HCT116 (cell line): ENCODE measurements around the gene LRRC34. TPM values are rescaled to one million over a fixed set of nuclear protein-coding genes. Genes with fewer than 3 reads are reported as not detected.
A peak's percentile ranks its signal among the peaks of the same experiment; 100 is the strongest.

Source experiments
- ATAC-seq: fragments of 200-7000 bp; cut with Tn5 transposase; 2 replicates; pipeline ENCODE4 v1.9.1; 2020; ENCODE audit warnings: mild to moderate bottlenecking, moderate library complexity
- BruUV-seq: library from RNA; stranded (reverse); fragments of 400-500 nt; replicated peaks from 2 replicates; lab custom pipeline; 2021; lab: Mats Ljungman, UMichigan
- CTCF ChIA-PET: fragments of 300-600 bp; sonication (Branson Sonifier 250); formaldehyde crosslinking; loops from one replicate; lab custom pipeline; 2021; ENCODE audit warnings: antibody characterized with exemption; lab: Charles Lee
- POLR2A ChIA-PET: fragments of 300-600, 350-600 bp; sonication (Branson Sonifier 250); formaldehyde crosslinking; loops from one replicate; lab custom pipeline; 2021; ENCODE audit warnings: antibody characterized with exemption; lab: Charles Lee
- RAD21 ChIA-PET, 2 experiments: fragments of 300-600 bp; sonication (Branson Sonifier 250); formaldehyde crosslinking; loops; one replicate each; lab custom pipeline; 2023; ENCODE audit warnings: low total read pairs in 2 of 2; ENCODE audit not compliant: uncharacterized antibody in 2 of 2, unreplicated experiment in 2 of 2, low non-redundant PET in 1 of 2; lab: Charles Lee
- DNase-seq: peaks from one replicate; pipeline ENCODE4 v3.0.0-alpha.2; 2010; ENCODE audit warnings: low read depth, low spot score
- H2AFZ ChIP-seq: fragments of 200-600 bp; shearing (Covaris generic), sonication (generic); 2 replicates; pipeline ENCODE4 v1.6.1; 2017; ENCODE audit warnings: low read depth, mixed run types, mixed read lengths, antibody characterized with exemption, low read length; ENCODE audit not compliant: poor library complexity, severe bottlenecking
- H3K27ac ChIP-seq: 2 replicates; pipeline ENCODE4 v1.5.1; 2012; ENCODE audit warnings: low read depth, low read length
- H3K27me3 ChIP-seq: fragments of 200-600 bp; sonication (generic); 2 replicates; pipeline ENCODE4 v1.6.1; 2016; ENCODE audit warnings: mixed run types, low read length, mixed read lengths; ENCODE audit not compliant: insufficient read depth
- H3K36me3 ChIP-seq, 2 experiments: fragments of 200-500 bp in 1 of 2; fragments of 200-600 bp in 1 of 2; sonication (Bioruptor generic) in 1 of 2; sonication (generic) in 1 of 2; 2 replicates each; pipeline versions ENCODE4 v1.5.1 to v1.6.1; 2014 to 2016; ENCODE audit warnings: low read length in 2 of 2, inconsistent platforms in 1 of 2, mixed read lengths in 1 of 2, mixed run types in 1 of 2; ENCODE audit not compliant: insufficient read depth in 2 of 2, control insufficient read depth in 1 of 2
- H3K4me1 ChIP-seq, 2 experiments: fragments of 200-600 bp in 1 of 2; sonication (generic) in 1 of 2; 2 replicates each; pipeline versions ENCODE4 v1.5.1 to v1.6.1; 2012 to 2017; ENCODE audit warnings: low read length in 2 of 2, inconsistent platforms in 1 of 2, mild to moderate bottlenecking in 1 of 2, mixed read lengths in 1 of 2, mixed run types in 1 of 2, moderate library complexity in 1 of 2; ENCODE audit not compliant: insufficient read depth in 2 of 2, control insufficient read depth in 1 of 2
- H3K4me2 ChIP-seq: fragments of 200-600 bp; sonication (generic); 2 replicates; pipeline ENCODE4 v1.6.1; 2017; ENCODE audit warnings: mixed run types, low read length, mixed read lengths
- H3K4me3 ChIP-seq, 2 experiments: fragments of 200-600 bp in 1 of 2; sonication (generic) in 1 of 2; replicated peaks in 1 of 2; 2 replicates each; pipeline ENCODE4 v1.5.1; 2011 to 2016; ENCODE audit warnings: low read length in 2 of 2, control low read depth in 1 of 2, low read depth in 1 of 2, mild to moderate bottlenecking in 1 of 2, mixed read lengths in 1 of 2, mixed run types in 1 of 2
- H3K79me2 ChIP-seq: fragments of 200-600 bp; sonication (generic); 2 replicates; pipeline ENCODE4 v1.6.1; 2017; ENCODE audit warnings: mild to moderate bottlenecking, mixed run types, low read length, moderate library complexity, mixed read lengths; ENCODE audit not compliant: insufficient read depth
- H3K9ac ChIP-seq: fragments of 200-600 bp; sonication (generic); 2 replicates; pipeline ENCODE4 v1.6.1; 2016; ENCODE audit warnings: low read length, mixed read lengths
- H3K9me2 ChIP-seq: fragments of 200-600 bp; sonication (generic), shearing (Covaris generic); 2 replicates; pipeline ENCODE4 v1.6.1; 2017; ENCODE audit warnings: mixed run types, mild to moderate bottlenecking, moderate library complexity; ENCODE audit not compliant: insufficient read depth
- H3K9me3 ChIP-seq, 2 experiments: fragments of 200-500 bp in 1 of 2; fragments of 200-600 bp in 1 of 2; sonication (Bioruptor generic) in 1 of 2; sonication (generic) in 1 of 2; 2 replicates each; pipeline ENCODE4 v1.6.1; 2014 to 2017; ENCODE audit warnings: low read length in 2 of 2, mixed read lengths in 2 of 2, inconsistent platforms in 1 of 2, low read depth in 1 of 2, mild to moderate bottlenecking in 1 of 2, mixed run types in 1 of 2, moderate library complexity in 1 of 2; ENCODE audit not compliant: control insufficient read depth in 1 of 2, insufficient read depth in 1 of 2
- H4K20me1 ChIP-seq: fragments of 200-600 bp; sonication (generic), shearing (Covaris generic); 2 replicates; pipeline ENCODE4 v1.6.1; 2017; ENCODE audit warnings: mixed run types, mild to moderate bottlenecking, moderate library complexity; ENCODE audit not compliant: insufficient read depth
- CTCF ChIP-seq, 3 experiments: fragments of 200-600 bp in 1 of 3; sonication (generic) in 1 of 3; IDR thresholded peaks in 2 of 3; conservative IDR thresholded peaks in 1 of 3; 2 replicates each; pipeline ENCODE4 v1.5.1; 2012 to 2017; ENCODE audit warnings: low read depth in 2 of 3, low read length in 2 of 3, antibody characterized with exemption in 1 of 3, borderline replicate concordance in 1 of 3, control low read depth in 1 of 3, mild to moderate bottlenecking in 1 of 3, mixed read lengths in 1 of 3, mixed run types in 1 of 3, moderate library complexity in 1 of 3; ENCODE audit not compliant: insufficient read depth in 1 of 3
- EZH2phosphoT487 ChIP-seq: fragments of 200-600 bp; IDR thresholded peaks from 2 replicates; pipeline ENCODE4 v1.6.1; 2018; ENCODE audit warnings: antibody characterized with exemption, borderline replicate concordance
- FOSL1 ChIP-seq: IDR thresholded peaks from 2 replicates; pipeline ENCODE4 v1.6.1; 2012; ENCODE audit warnings: low read depth
- JUND ChIP-seq: IDR thresholded peaks from 2 replicates; pipeline ENCODE4 v1.6.1; 2012
- SIN3A ChIP-seq: IDR thresholded peaks from 2 replicates; pipeline ENCODE4 v1.6.1; 2012; ENCODE audit warnings: low read depth
- SP1 ChIP-seq: IDR thresholded peaks from 2 replicates; pipeline ENCODE4 v1.6.1; 2012; ENCODE audit warnings: low read depth
- TCF7L2 ChIP-seq: IDR thresholded peaks from 2 replicates; pipeline ENCODE4 v1.7.0; 2011; ENCODE audit warnings: borderline replicate concordance, inconsistent platforms; ENCODE audit not compliant: insufficient read depth, insufficient read length; ENCODE audit errors: extremely low read depth
- intact Hi-C: fragments of 100-400 bp; cut with micrococcal nuclease; formaldehyde crosslinking; loops from 2 replicates; pipeline ENCODE4 v1.10.0; 2022
- total RNA-seq: library from RNA; stranded (reverse); gene quantifications from one replicate; pipeline ENCODE4 v1.2.1, GENCODE V29; 2021; ENCODE audit not compliant: unreplicated experiment

Gene LRRC34
- total RNA-seq, 1 experiment from 2014 or later: not detected

DNA sequence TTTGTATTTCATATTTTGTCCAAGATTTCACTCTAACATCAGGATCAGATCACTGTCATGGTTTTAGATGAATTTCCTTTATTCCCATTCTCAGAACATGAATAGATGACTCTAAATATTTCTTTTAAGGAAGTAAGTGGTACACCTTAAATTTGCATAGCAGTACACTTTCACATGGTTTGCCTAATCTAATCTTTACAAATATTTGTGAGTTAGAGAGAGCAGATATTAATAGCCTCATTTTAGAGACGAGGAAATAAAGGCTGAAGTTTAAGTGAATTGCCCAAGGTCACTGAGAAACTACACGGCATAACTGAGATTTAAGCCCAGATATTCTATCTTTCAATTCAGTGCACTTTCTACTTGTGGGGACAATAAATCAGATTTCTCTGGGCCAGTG lies 62.0 kb downstream of the LRRC34 start:
- CTCF ChIA-PET: no interaction called here
- H3K27me3 ChIP-seq: 0 out of 2 replicates have a peak, but pooled peaks cover 7% of the 10 kb centered on the region
- no peak overlapping the region for H3K4me3 ChIP-seq
- H3K27ac ChIP-seq: no peak overlapping the region
- no peaks in the 10 kb centered on the region for H3K9me2 ChIP-seq
- POLR2A ChIA-PET: no interaction called here
- H3K4me2 ChIP-seq: no peak overlapping the region
- no peak overlapping the region for H3K9ac ChIP-seq
- H3K4me1 ChIP-seq: peaks cover 0 to 9% of the 10 kb centered on the region in 2 experiments; a peak in 1 of 4 replicates
- no peak for ATAC-seq
- no peak for DNase-seq
- intact Hi-C loops: no loop called here
- no peaks in the 10 kb centered on the region for H3K79me2 ChIP-seq
- H3K36me3 ChIP-seq: no peaks in the 10 kb centered on the region
- BruUV-seq: no TSS peak
- RAD21 ChIA-PET: no interaction called here
- no peaks in the 10 kb centered on the region for H3K9me3 ChIP-seq
- H4K20me1 ChIP-seq: no peaks in the 10 kb centered on the region
- H2AFZ ChIP-seq: no peak overlapping the region
- TF ChIP-seq EZH2phosphoT487 (no peak), SIN3A (no peak), CTCF (IDR thresholded peaks at IDR 0.05 in 2 of 3, conservative IDR thresholded peaks at IDR 0.05 in 1 of 3; ENCODE audit: borderline replicate concordance in 1 of 3, insufficient read depth in 1 of 3, low read depth in 2 of 3, low read length in 2 of 3) (no peak)

DNA sequence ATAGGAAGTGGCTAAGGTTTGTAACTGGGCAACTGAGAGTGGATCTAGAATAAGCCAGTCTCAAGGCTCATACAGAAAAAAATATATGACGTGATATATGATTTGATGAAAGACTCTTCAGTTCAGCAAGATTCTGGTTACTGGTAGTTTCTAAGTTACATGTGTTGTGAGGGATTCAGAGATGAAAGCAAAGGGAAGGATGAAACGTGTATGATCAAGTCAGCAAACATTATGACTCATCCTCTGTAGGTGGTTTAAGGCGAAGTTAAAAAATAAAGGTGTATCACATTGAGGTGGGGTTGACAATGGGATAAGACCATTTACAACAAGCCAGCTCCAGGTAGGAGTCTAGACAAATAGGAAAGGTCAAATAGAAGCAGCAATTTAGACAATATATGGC lies 64.0 kb downstream of the LRRC34 start:
- Histone ChIP-seq H3K4me3 (no peak overlapping the region), H2AFZ (no peak overlapping the region), H3K4me1 (peaks cover 0 to 9% of the 10 kb centered on the region in 2 experiments; a peak in 1 of 4 replicates), H3K4me2 (peak overlapping the region; percentile 10; the same call in 1 of the 2 replicates), H3K9ac (no peak overlapping the region), H3K79me2 (no peaks in the 10 kb centered on the region), H3K9me2 (no peaks in the 10 kb centered on the region), H3K27me3 (0 out of 2 replicates have a peak, but pooled peaks cover 7% of the 10 kb centered on the region), H3K9me3 (no peaks in the 10 kb centered on the region), H4K20me1 (no peaks in the 10 kb centered on the region), H3K27ac (no peak overlapping the region), H3K36me3 (no peaks in the 10 kb centered on the region)
- intact Hi-C loops: no loop called here
- no TSS peak for BruUV-seq
- ATAC-seq (peak; percentile 32; the same call in 1 of the 2 replicates), DNase-seq (no peak)
- POLR2A ChIA-PET: no interaction called here
- RAD21 ChIA-PET: no interaction called here
- no peak for TF ChIP-seq SP1
- peak; percentile 37 for TF ChIP-seq TCF7L2
- TF ChIP-seq FOSL1: 0 out of 2 replicates have a peak, but pooled peaks have one; percentile 6
- peak; percentile 29; the same call in 1 of the 2 replicates for TF ChIP-seq JUND
- CTCF ChIA-PET: no interaction called here
